ENCODE data around the gene LCNL1.

- TF ChIP-seq CTCF (IDR thresholded peaks at IDR 0.05) (no peak), POLR2A (IDR thresholded peaks at IDR 0.05) (no peak), POLR2AphosphoS5 (IDR thresholded peaks at IDR 0.05) (no peak), EP300 (IDR thresholded peaks at IDR 0.05) (no peak)
Measured at GRCh38 chr9:136962163-136962562, 20.6 kb upstream of the LCNL1 start.

All from upper lobe of left lung (tissue), 4 donors.